IMR-90 (cell line): ENCODE data around the gene KIF21A. TPM values are rescaled to one million over a fixed set of nuclear protein-coding genes. Genes with fewer than 3 reads are reported as not detected.

Experiments
- ATAC-seq: fragments of 200-7000 bp; cut with Tn5 transposase; 2 replicates; pipeline ENCODE4 v1.9.1; 2020; ENCODE audit warnings: low read depth, mild to moderate bottlenecking, moderate library complexity
- BruUV-seq: library from RNA; stranded (reverse); fragments of 400-500 nt; replicated peaks from 2 replicates; lab custom pipeline; 2021; lab: Mats Ljungman, UMichigan
- CTCF ChIA-PET: fragments of 300-600 bp; formaldehyde crosslinking; extraction: SDS; loops from one replicate; lab custom pipeline; 2021; ENCODE audit warnings: antibody characterized with exemption; lab: Yijun Ruan, JAX
- POLR2A ChIA-PET: fragments of 300-600 bp; sonication (Branson Sonifier 250); formaldehyde crosslinking; loops from one replicate; lab custom pipeline; 2022; ENCODE audit warnings: antibody characterized with exemption; ENCODE audit not compliant: unreplicated experiment; lab: Charles Lee
- DNase-seq: peaks from one replicate; pipeline ENCODE4 v3.0.0; 2013
- H2AFZ ChIP-seq: replicated peaks from 2 replicates; pipeline ENCODE3; 2013; ENCODE audit warnings: low read length, mild to moderate bottlenecking; ENCODE audit not compliant: poor library complexity
- H2AK5ac ChIP-seq: 2 replicates; pipeline ENCODE4 v1.6.1; 2013; ENCODE audit warnings: low read depth, low read length, inconsistent platforms
- H2AK9ac ChIP-seq: replicated peaks from 2 replicates; pipeline ENCODE3; 2013; ENCODE audit warnings: mild to moderate bottlenecking, low read depth, low read length, moderate library complexity; ENCODE audit not compliant: poor library complexity
- H2BK120ac ChIP-seq: 2 replicates; pipeline ENCODE4 v1.6.1; 2013; ENCODE audit warnings: low read depth, low read length, inconsistent platforms
- H2BK15ac ChIP-seq: 3 replicates; pipeline ENCODE4 v1.6.1; 2013; ENCODE audit warnings: low read depth, low read length, inconsistent platforms
- H2BK20ac ChIP-seq: 2 replicates; pipeline ENCODE4 v1.6.1; 2013; ENCODE audit warnings: low read depth, mild to moderate bottlenecking, inconsistent platforms, low read length, moderate library complexity
- H2BK5ac ChIP-seq: 2 replicates; pipeline ENCODE4 v1.6.1; 2013; ENCODE audit warnings: mild to moderate bottlenecking, low read depth, low read length, inconsistent platforms; ENCODE audit not compliant: poor library complexity, severe bottlenecking
- H3K14ac ChIP-seq: replicated peaks from 2 replicates; pipeline ENCODE4 v1.6.1; 2013; ENCODE audit warnings: low read depth, low read length, inconsistent platforms
- H3K18ac ChIP-seq: 2 replicates; pipeline ENCODE4 v1.6.1; 2013; ENCODE audit warnings: low read depth, low read length, control low read depth
- H3K23ac ChIP-seq: 2 replicates; pipeline ENCODE4 v1.6.1; 2013; ENCODE audit warnings: low read depth, low read length, inconsistent platforms
- H3K27ac ChIP-seq: 2 replicates; pipeline ENCODE4 v1.5.1; 2013; ENCODE audit warnings: mild to moderate bottlenecking, control low read depth, low read length; ENCODE audit not compliant: insufficient read depth
- H3K27me3 ChIP-seq: 2 replicates; pipeline ENCODE4 v1.6.1; 2013; ENCODE audit warnings: low read length; ENCODE audit not compliant: control insufficient read depth, insufficient read depth
- H3K36me3 ChIP-seq: 2 replicates; pipeline ENCODE4 v1.6.1; 2013; ENCODE audit warnings: low read length, mixed read lengths; ENCODE audit not compliant: control insufficient read depth, insufficient read depth
- H3K4ac ChIP-seq: 2 replicates; pipeline ENCODE4 v1.6.1; 2013; ENCODE audit warnings: low read depth, low read length, inconsistent platforms
- H3K4me1 ChIP-seq: 2 replicates; pipeline ENCODE4 v1.6.1; 2013; ENCODE audit warnings: low read length, mixed read lengths; ENCODE audit not compliant: control insufficient read depth, insufficient read depth
- H3K4me2 ChIP-seq: 2 replicates; pipeline ENCODE4 v1.6.1; 2013; ENCODE audit warnings: low read depth, mild to moderate bottlenecking, control low read depth, low read length, moderate library complexity
- H3K4me3 ChIP-seq: 2 replicates; pipeline ENCODE4 v1.5.1; 2013; ENCODE audit warnings: low read depth, mild to moderate bottlenecking, control low read depth, low read length, moderate library complexity; ENCODE audit not compliant: insufficient read depth
- H3K56ac ChIP-seq: 2 replicates; pipeline ENCODE4 v1.6.1; 2013; ENCODE audit warnings: low read length, inconsistent platforms; ENCODE audit not compliant: insufficient read depth; ENCODE audit errors: extremely low read depth
- H3K79me1 ChIP-seq, 2 experiments: 2 replicates each; pipeline ENCODE4 v1.6.1; 2013; ENCODE audit warnings: low read length in 2 of 2, inconsistent platforms in 1 of 2, low read depth in 1 of 2
- H3K9ac ChIP-seq: 2 replicates; pipeline ENCODE4 v1.6.1; 2013; ENCODE audit warnings: low read depth, low read length, control low read depth
- H3K9me1 ChIP-seq: 2 replicates; pipeline ENCODE4 v1.6.1; 2013; ENCODE audit warnings: low read length, inconsistent platforms; ENCODE audit not compliant: insufficient read depth
- H3K9me3 ChIP-seq: 2 replicates; pipeline ENCODE4 v1.6.1; 2013; ENCODE audit warnings: low read length; ENCODE audit not compliant: control insufficient read depth, insufficient read depth
- H4K20me1 ChIP-seq: 2 replicates; pipeline ENCODE4 v1.6.1; 2013; ENCODE audit warnings: low read length, inconsistent platforms; ENCODE audit not compliant: insufficient read depth
- H4K5ac ChIP-seq: 2 replicates; pipeline ENCODE4 v1.6.1; 2013; ENCODE audit warnings: mild to moderate bottlenecking, low read depth, low read length, control low read depth
- H4K8ac ChIP-seq, 2 experiments: 2 replicates each; pipeline ENCODE4 v1.6.1; 2013; ENCODE audit warnings: low read depth in 2 of 2, low read length in 2 of 2, control low read depth in 1 of 2, inconsistent platforms in 1 of 2
- H4K91ac ChIP-seq: 2 replicates; pipeline ENCODE4 v1.6.1; 2013; ENCODE audit warnings: low read depth, low read length, inconsistent platforms; ENCODE audit not compliant: insufficient read depth
- BHLHE40 ChIP-seq: fragments of 150-350 bp; IDR thresholded peaks from 2 replicates; pipeline ENCODE4 v1.6.1; 2016; ENCODE audit warnings: mild to moderate bottlenecking, low read depth, low read length
- CEBPB ChIP-seq: IDR thresholded peaks from 2 replicates; pipeline ENCODE4 v1.6.1; 2012; ENCODE audit warnings: low read depth, low read length, improper control_type of control experiment
- CHD1 ChIP-seq: IDR thresholded peaks from 2 replicates; pipeline ENCODE4 v1.6.1; 2012; ENCODE audit warnings: low read depth, low read length, improper control_type of control experiment
- CTCF ChIP-seq: conservative IDR thresholded peaks from 2 replicates; pipeline ENCODE4 v1.5.1; 2012; ENCODE audit warnings: mild to moderate bottlenecking, low read depth, low read length, improper control_type of control experiment
- ELK1 ChIP-seq: fragments of 150-350 bp; IDR thresholded peaks from 2 replicates; pipeline ENCODE4 v1.6.1; 2016; ENCODE audit warnings: low read depth, mild to moderate bottlenecking, low read length, moderate library complexity, borderline replicate concordance
- FOS ChIP-seq: fragments of 150-350 bp; IDR thresholded peaks from 2 replicates; pipeline ENCODE4 v1.6.1; 2016; ENCODE audit warnings: low read depth, low read length
- MAFK ChIP-seq: IDR thresholded peaks from 2 replicates; pipeline ENCODE4 v1.6.1; 2012; ENCODE audit warnings: low read depth, low read length, improper control_type of control experiment
- MAZ ChIP-seq: IDR thresholded peaks from 2 replicates; pipeline ENCODE4 v1.6.1; 2012; ENCODE audit warnings: low read depth, mild to moderate bottlenecking, low read length, improper control_type of control experiment, moderate library complexity, borderline replicate concordance
- NFE2L2 ChIP-seq: fragments of 150-350 bp; IDR thresholded peaks from 2 replicates; pipeline ENCODE4 v1.6.1; 2016; ENCODE audit warnings: low read depth, mild to moderate bottlenecking, low read length
- POLR2A ChIP-seq: IDR thresholded peaks from 2 replicates; pipeline ENCODE4 v1.6.1; 2012; ENCODE audit warnings: mild to moderate bottlenecking, low read depth, low read length
- RCOR1 ChIP-seq: IDR thresholded peaks from 2 replicates; pipeline ENCODE4 v1.6.1; 2012; ENCODE audit warnings: mild to moderate bottlenecking, low read length, improper control_type of control experiment; ENCODE audit not compliant: insufficient replicate concordance
- RFX5 ChIP-seq: IDR thresholded peaks from 2 replicates; pipeline ENCODE4 v1.8.0; 2012; ENCODE audit warnings: low read depth, mild to moderate bottlenecking, low read length, moderate library complexity
- SMC3 ChIP-seq: fragments of 150-350 bp; IDR thresholded peaks from 2 replicates; pipeline ENCODE4 v1.6.1; 2016; ENCODE audit warnings: low read depth, mild to moderate bottlenecking, antibody characterized with exemption, low read length, moderate library complexity
- USF2 ChIP-seq: fragments of 150-350 bp; IDR thresholded peaks from 2 replicates; pipeline ENCODE4 v1.6.1; 2017; ENCODE audit warnings: mild to moderate bottlenecking, antibody characterized with exemption, low read length, low read depth
- dilution Hi-C: fragments of 300-500 bp; cut with HindIII; formaldehyde crosslinking; loops from one replicate; pipeline ENCODE4 v1.14.3; 2018; ENCODE audit warnings: low sequenced_read_pairs; ENCODE audit not compliant: unreplicated experiment
- in situ Hi-C: fragments of 300-500 bp; cut with MboI; formaldehyde crosslinking; loops from 3 replicates; pipeline ENCODE4 v1.14.3; 2019; ENCODE audit warnings: low sequenced_read_pairs, inconsistent platforms, mixed read lengths
- intact Hi-C: fragments of 100-400 bp; cut with micrococcal nuclease; formaldehyde crosslinking; loops from 2 replicates; pipeline ENCODE4 v1.10.0; 2022
- polyA plus RNA-seq, 3 experiments: library from polyadenylated mRNA; depleted of rRNA; stranded (reverse); fragments of >200 nt; gene quantifications; 2 replicates each; pipeline ENCODE4 v1.2.3, GENCODE V29; 2012; ENCODE audit warnings: low replicate concordance in 1 of 3
- total RNA-seq: library from RNA; depleted of rRNA; stranded (reverse); fragments of >200 nt; gene quantifications from 2 replicates; pipeline ENCODE4 v1.2.3, GENCODE V29; 2012

Gene KIF21A
- total and polyA plus RNA-seq, 2 of the 4 experiments (the other 2 are of a cell fraction): 0.38 to 1.1 TPM

- no peak overlapping the region for H4K91ac ChIP-seq
- no peak overlapping the region for H2BK15ac ChIP-seq
- in situ Hi-C loops: loop anchor here (10.0 kb wide), 1 partner anchor 954 kb away; no protein-coding TSS in a partner anchor
- no peaks in the 10 kb centered on the region for H3K27me3 ChIP-seq
- BruUV-seq: no TSS peak
- no peak overlapping the region for H3K4me3 ChIP-seq
- no peak overlapping the region for H3K9ac ChIP-seq
- H3K27ac ChIP-seq: no peak overlapping the region
- H2AK9ac ChIP-seq: no peak overlapping the region
- no peaks in the 10 kb centered on the region for H3K9me3 ChIP-seq
- intact Hi-C loops: loop anchor here (10.0 kb wide), 1 partner anchor 56 kb away; no protein-coding TSS in a partner anchor
- H3K79me1 ChIP-seq: no peaks in the 10 kb centered on the region
- no peak overlapping the region for H3K4me2 ChIP-seq
- TF ChIP-seq CEBPB (no peak), RFX5 (no peak), BHLHE40 (no peak), MAZ (no peak), FOS (no peak), CTCF (no peak), SMC3 (no peak), ELK1 (no peak), NFE2L2 (no peak), MAFK (no peak), CHD1 (no peak), RCOR1 (no peak), USF2 (no peak), POLR2A (no peak)
- H3K18ac ChIP-seq: no peak overlapping the region
- H4K8ac ChIP-seq: no peak overlapping the region
- no peak overlapping the region for H2BK120ac ChIP-seq
- no peak overlapping the region for H2AFZ ChIP-seq
- no peak overlapping the region for H3K56ac ChIP-seq
- no peak for ATAC-seq
- H3K9me1 ChIP-seq: no peaks in the 10 kb centered on the region
- H2BK20ac ChIP-seq: no peak overlapping the region
- no peak overlapping the region for H2AK5ac ChIP-seq
- H2BK5ac ChIP-seq: no peak overlapping the region
- CTCF ChIA-PET: no interaction called here
- no peaks in the 10 kb centered on the region for H4K20me1 ChIP-seq
- H3K36me3 ChIP-seq: no peaks in the 10 kb centered on the region
- H3K4ac ChIP-seq: no peak overlapping the region
- H3K4me1 ChIP-seq: no peaks in the 10 kb centered on the region
- DNase-seq: no peak
- H3K14ac ChIP-seq: no peak overlapping the region
- dilution Hi-C loops: no loop called here
- H3K23ac ChIP-seq: no peak overlapping the region
- POLR2A ChIA-PET: no interaction called here
- H4K5ac ChIP-seq: no peak overlapping the region
These were observed 164.5 kb downstream of the KIF21A start for GRCh38 chr12:39278426-39278825.
